RKO (cell line): Measurements from ENCODE around the gene GJB3.

ENCODE experiments used
- DNase-seq: peaks from one replicate; pipeline ENCODE4 v3.0.0-alpha.2; 2016; ENCODE audit warnings: low spot score

GJB3 gene

DNA sequence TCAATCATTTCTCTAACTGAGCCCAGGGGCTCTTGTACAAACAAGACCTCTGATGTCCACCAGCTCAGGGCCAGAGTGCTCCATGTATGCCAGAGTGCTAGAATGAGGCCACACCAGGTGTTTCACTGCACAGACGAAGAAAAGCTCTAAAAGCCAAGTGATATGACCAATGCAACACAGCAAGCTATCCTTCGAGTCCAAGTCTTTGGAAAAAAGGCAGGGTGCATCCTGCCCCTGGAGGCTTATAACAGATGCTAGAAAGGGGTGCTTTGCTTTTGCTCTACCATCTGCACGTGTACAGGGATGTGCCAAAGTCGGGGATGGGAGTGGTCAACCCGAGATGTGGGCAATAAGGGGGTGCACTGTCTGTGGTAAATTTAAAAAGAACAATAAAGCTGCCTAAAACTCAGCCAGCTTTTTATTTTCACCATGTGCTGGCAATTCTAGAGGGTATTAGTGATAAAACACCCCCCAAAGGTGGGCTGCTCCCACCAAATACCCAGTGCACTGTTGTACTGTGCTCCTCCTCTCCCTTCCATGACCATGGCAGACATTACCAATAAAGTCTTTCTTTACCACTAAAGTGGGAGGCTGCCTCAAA, 46.4 kb downstream of the GJB3 start:
- no peak for DNase-seq

DNA sequence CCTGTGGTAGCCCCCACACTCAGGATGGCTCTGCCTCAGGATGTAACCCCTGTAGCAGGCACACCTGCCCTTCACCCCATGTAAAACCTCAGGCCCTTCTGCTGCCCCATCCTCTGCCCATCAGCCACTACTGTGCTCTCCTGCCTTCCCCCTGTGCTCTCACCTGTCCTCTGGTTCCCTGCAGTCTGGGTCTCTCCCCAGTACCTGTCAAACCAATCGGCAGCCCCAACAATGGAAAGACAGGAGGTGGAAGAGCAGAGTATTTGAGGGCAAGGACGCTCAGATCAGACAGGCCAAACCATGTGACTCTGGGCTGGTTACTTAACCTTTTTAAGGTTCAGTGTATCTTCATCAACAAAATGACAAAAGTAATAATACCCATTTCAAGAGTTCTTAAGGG, 47.6 kb downstream of the GJB3 start:
- no peak for DNase-seq

DNA sequence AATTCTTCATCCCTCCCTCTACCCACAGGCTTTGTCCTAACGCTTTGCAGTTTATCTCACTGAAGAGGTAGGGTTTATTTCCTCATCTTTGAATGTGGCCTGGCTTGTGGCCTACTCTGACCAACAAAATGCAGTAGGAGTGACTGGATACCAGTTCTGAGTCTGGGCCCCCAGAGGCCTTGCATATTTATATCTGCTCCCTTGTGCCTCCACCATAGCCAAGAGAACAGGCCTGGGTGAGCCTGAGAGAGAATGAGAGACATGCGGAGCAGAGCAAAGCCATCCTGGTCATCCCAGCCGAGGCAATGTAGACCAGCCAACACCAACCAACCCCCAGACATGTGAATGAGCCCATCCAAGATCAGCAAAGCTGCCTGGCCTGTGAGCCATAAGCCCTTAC, 48.2 kb downstream of the GJB3 start:
- DNase-seq = no peak

DNA sequence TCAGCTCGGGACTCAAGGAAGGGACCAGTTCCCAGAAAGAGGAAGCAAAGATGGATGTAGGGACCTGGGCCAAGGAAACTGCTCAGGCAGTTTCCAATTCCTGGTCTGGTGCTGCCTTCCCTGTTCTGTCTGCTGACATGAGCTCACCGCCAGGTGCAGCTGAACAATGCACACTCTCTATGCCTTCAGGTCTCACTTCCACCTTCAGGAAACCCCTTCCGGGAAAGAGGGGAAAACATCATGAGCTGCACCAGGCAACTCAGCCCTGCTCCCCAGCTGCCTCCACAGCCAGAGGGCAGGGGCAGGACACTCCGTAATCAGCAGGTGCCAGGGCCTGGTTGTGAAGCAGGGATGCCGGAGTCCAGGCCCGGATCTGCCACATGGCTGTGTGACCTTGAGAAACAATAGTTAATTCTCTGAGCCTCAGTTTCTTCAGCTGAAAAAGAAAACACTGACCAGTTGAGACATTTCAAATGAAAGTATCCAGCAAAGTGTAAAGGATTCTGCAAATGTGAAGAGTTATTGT, 50.8 kb downstream of the GJB3 start:
- no peak for DNase-seq

DNA sequence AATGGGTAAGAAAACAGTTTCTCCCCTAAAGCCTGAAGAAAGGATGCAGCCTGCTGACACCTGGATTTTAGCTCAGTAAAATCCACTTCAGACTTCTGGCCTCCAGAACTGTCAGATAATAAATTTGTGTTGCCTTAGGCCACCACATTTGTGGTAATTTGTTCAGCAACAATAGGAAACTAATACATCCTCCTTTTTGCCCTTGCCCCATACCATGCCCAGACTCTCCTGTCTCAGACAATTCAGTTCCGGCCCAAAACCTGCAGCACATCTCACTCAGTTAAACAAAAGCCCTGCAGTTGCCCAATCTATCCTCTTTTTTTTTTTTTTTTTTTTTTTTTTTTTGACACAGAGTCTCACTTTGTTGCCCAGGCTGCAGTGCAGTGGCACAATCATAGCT, 52.7 kb downstream of the GJB3 start:
- no peak for DNase-seq
